Astrocyte of the cerebellum (primary cell): ENCODE measurements around the gene FAM76B.

ENCODE experiments used
- DNase-seq: peaks from one replicate; pipeline ENCODE4 v3.0.0-alpha.2; 2011; ENCODE audit warnings: low read depth
- H3K4me3 ChIP-seq: 2 replicates; pipeline ENCODE4 v1.5.1; 2011; ENCODE audit warnings: mild to moderate bottlenecking, low read depth, low read length, moderate library complexity
- in situ Hi-C: cut with HindIII; loops from 2 replicates; pipeline ENCODE4 v1.10.0; 2017; ENCODE audit warnings: low sequenced_read_pairs
- TF ChIP-seq, protein P1 (sequence below): IDR thresholded peaks from 2 replicates; pipeline ENCODE4 v1.5.1; 2012; ENCODE audit warnings: low read length, low read depth, moderate library complexity, mild to moderate bottlenecking; ENCODE audit errors: missing control alignments

FAM76B gene

DNA sequence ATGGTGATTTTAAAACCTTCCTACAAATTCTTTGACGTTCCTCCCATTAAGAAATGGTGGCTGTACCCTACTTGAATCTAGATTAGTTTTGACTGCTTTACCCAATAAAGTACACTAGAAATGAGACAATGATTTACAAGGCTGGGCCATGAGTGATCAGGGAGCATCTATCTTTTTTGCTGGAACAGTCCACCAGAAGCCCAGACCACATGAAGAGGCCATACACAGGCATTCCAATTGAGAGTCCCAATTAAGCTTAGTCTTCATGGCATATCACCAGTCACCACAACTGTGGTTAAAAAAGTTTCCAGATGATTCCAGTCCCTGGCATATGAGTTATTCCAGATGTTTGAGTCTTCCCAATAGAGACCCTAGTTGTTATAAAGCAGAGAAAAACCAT lies 39.5 kb downstream of the FAM76B start:
- no peak overlapping the region for H3K4me3 ChIP-seq
- TF ChIP-seq, protein P1, sequence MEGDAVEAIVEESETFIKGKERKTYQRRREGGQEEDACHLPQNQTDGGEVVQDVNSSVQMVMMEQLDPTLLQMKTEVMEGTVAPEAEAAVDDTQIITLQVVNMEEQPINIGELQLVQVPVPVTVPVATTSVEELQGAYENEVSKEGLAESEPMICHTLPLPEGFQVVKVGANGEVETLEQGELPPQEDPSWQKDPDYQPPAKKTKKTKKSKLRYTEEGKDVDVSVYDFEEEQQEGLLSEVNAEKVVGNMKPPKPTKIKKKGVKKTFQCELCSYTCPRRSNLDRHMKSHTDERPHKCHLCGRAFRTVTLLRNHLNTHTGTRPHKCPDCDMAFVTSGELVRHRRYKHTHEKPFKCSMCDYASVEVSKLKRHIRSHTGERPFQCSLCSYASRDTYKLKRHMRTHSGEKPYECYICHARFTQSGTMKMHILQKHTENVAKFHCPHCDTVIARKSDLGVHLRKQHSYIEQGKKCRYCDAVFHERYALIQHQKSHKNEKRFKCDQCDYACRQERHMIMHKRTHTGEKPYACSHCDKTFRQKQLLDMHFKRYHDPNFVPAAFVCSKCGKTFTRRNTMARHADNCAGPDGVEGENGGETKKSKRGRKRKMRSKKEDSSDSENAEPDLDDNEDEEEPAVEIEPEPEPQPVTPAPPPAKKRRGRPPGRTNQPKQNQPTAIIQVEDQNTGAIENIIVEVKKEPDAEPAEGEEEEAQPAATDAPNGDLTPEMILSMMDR: no peak
- no peak for DNase-seq
- in situ Hi-C loops: no loop called here

DNA sequence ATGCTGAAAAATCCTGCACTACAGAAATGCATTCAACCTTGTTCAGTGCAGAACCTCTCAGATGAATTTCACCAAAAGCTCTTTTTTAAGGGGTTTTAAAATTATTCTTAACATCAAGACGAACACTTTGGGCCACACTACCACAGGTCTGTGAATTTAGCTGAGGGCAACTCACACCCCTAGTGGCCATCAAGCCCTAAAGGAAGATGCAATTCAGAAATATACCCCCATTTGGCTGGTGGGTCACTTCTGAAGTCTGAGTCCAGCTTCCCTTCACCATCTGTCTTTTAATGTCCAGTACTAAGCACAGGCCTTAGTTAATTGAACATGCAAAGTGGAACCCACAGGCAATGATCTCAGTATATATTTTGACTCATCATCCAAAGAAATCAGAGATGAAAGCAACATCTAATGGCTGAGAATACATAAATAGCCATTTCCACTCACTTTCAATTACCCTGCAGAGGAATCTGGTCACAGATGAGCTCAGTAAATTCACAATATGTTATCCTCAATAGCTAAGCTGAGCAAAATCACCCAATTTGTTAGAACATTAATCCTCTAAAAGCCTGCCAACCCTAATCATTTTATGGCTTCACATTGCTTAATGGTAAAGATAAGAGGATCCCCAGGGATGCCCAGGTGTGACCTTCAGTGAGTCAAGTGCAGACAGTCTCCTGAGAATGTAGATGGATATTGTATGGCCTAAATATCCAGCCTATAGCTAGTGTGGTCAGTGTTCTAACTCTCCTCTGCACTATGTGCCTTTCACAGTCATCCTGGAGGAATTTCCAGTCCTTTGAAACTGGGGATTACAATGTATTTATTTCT lies 50.3 kb downstream of the FAM76B start:
- H3K4me3 ChIP-seq: no peak overlapping the region
- in situ Hi-C loops: no loop called here
- DNase-seq: no peak
- TF ChIP-seq, protein P1: no peak

DNA sequence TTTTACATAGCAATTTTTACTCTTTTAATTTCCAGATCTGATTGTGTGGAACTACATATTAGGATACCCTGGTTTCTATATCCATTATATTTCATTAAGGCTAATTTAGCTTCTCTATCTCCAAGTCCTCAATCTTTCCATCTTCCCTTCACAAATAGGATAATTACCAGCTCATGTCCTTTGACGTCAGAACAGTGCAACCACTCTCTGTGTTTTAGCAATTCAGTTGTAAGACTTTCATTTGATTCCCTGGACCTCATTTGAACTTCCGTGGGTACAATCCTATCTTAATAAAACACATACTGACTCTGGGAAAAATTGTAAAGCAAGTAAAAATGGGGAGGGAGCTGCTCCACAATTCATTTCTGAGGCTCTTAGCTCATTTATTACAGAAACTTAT lies 52.8 kb downstream of the FAM76B start:
- TF ChIP-seq, protein P1: no peak
- no peak for DNase-seq
- in situ Hi-C loops: no loop called here
- no peak overlapping the region for H3K4me3 ChIP-seq

DNA sequence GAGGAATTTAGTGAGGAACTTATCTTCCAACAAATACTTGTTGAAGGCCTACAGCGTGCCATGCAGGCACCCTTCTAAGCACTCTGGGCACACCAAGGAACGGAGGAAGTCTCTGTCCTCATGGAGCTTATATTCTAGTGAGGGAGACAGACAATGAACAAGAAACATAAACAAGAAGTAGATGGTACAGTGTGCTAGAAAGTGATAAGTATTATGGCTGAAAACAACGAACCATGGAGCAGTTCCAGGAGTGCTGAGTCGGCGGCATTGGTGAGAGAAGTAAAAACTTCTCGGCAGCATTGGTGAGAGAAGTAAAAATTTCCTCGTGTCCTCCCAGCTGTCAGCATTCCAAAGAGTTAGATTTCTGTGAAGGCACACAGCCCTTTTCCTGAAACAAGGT lies 53.2 kb downstream of the FAM76B start:
- no peak for DNase-seq
- TF ChIP-seq, protein P1: no peak
- no peak overlapping the region for H3K4me3 ChIP-seq
- in situ Hi-C loops: no loop called here

DNA sequence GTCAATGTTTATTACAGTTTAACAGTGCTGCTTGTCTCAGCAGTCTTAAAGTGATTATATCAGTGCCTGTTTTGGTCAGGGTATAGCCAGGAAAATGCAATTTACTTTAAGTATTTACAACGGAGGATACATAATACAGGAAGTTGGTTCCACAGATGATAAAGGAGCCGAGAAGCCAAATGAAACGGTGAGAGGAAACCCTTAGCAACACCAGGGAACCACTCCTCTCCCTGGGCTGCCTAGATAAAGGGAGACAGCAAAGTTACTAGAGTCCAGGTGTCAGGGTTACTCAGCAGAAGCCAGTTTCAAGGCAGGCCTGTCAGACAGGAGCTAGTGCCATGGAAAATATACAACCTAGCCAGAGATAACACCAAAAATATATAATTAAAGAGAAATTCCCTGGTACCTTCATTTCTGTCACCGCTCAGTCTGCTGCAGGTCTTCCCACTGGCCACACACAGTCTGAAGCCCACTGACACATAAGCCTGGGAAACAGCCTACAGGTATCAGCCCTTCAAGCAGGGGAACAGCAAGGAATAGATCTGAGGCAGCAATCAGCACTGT lies 55.5 kb downstream of the FAM76B start:
- no peak for DNase-seq
- in situ Hi-C loops: no loop called here
- TF ChIP-seq, protein P1: no peak
- no peak overlapping the region for H3K4me3 ChIP-seq

DNA sequence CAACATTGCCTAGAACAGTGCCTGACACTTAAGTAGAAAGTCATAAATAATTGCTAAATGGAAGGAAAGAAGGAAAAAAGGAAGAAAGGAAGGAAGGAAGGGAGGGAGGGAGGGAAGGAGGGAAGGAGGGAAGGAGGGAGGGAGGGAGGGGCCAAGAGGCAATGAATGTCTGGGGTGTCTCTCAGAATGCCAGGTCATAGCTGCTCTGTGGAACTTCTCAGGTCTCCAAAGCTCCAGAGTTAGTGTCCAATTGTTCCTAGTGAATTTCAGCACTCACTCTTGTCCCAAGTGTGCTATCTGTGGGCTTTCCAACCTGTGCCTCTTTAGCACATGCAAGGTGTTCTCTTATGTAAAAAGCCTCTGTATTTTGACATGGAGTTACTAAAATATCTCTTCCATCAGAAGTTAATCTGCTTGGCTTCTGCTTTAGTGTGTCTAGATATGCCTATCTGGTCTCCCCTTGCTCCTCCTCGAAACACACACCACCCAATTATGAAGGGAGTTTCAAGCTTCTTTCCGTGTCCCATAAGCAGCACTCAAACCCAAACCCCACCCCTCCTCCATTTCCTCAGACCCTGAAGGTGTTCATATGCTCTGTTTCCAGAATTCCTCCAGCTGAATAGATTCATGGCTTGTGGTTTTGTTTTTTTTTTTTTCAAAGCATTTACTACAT lies 56.5 kb downstream of the FAM76B start:
- TF ChIP-seq, protein P1: no peak
- no peak for DNase-seq
- in situ Hi-C loops: no loop called here
- H3K4me3 ChIP-seq: no peak overlapping the region
